Activated CD4-positive, alpha-beta T cell treated with anti-CD3 and anti-CD28 coated beads for 36 hours (primary cell): ENCODE data around the gene CELF2. TPM values are rescaled to one million over a fixed set of nuclear protein-coding genes. Genes with fewer than 3 reads are reported as not detected.

Source experiments
- ATAC-seq: fragments of 200-7000 bp; cut with Tn5 transposase; one replicate; pipeline ENCODE4 v1.10.0; 2021; ENCODE audit warnings: mild to moderate bottlenecking, moderate library complexity
- CTCF ChIA-PET: fragments of 350-600 bp; sonication (Branson Sonifier 250); formaldehyde crosslinking; loops from one replicate; lab custom pipeline; 2021; ENCODE audit warnings: antibody characterized with exemption; lab: Charles Lee
- POLR2A ChIA-PET: fragments of 350-600 bp; sonication (Branson Sonifier 250); formaldehyde crosslinking; loops from one replicate; lab custom pipeline; 2021; ENCODE audit warnings: antibody characterized with exemption, inconsistent platforms; lab: Charles Lee
- DNase-seq: peaks from one replicate; pipeline ENCODE4 v3.0.0-alpha.2; 2020
- H3K27ac Mint-ChIP-seq: one replicate; pipeline ENCODE4 v1.8.0; 2021; ENCODE audit warnings: mixed read lengths
- H3K27me3 Mint-ChIP-seq: one replicate; pipeline ENCODE4 v1.8.0; 2021; ENCODE audit warnings: mixed read lengths
- H3K36me3 Mint-ChIP-seq: one replicate; pipeline ENCODE4 v1.8.0; 2021; ENCODE audit warnings: low read depth, mixed read lengths
- H3K4me1 Mint-ChIP-seq: one replicate; pipeline ENCODE4 v1.8.0; 2021; ENCODE audit warnings: mixed read lengths
- H3K4me3 Mint-ChIP-seq: one replicate; pipeline ENCODE4 v1.8.0; 2021; ENCODE audit warnings: mild to moderate bottlenecking, moderate library complexity, mixed read lengths
- H3K9me3 Mint-ChIP-seq: one replicate; pipeline ENCODE4 v1.8.0; 2021; ENCODE audit warnings: low read depth, mixed read lengths
- intact Hi-C, 2 experiments: fragments of 100-400 bp; cut with DNase I in 1 of 2; cut with micrococcal nuclease in 1 of 2; formaldehyde crosslinking; loops; one replicate each; pipeline versions ENCODE4 v1.14.2 to v1.15.1; 2022 to 2024; cut with DNase I, micrococcal nuclease
- total RNA-seq, 2 experiments: library from RNA; stranded (reverse); gene quantifications; one replicate each; pipeline ENCODE4 v1.2.3, GENCODE V29; 2021

CELF2 gene
- total RNA-seq, 2 experiments from 2014 or later, result 102 to 119 TPM

GRCh38 chr10:11373717-11374171 lies 356.1 kb downstream of the CELF2 start:
- intact Hi-C loops, result no loop called here

GRCh38 chr10:11377267-11377666 lies 359.6 kb downstream of the CELF2 start:
- H3K9me3 Mint-ChIP-seq, result no peaks in the 10 kb centered on the region
- POLR2A ChIA-PET, result no interaction called here
- H3K27ac Mint-ChIP-seq, result no peak overlapping the region
- no peak overlapping the region for H3K4me3 Mint-ChIP-seq
- no peak for DNase-seq
- CTCF ChIA-PET, result no interaction called here
- intact Hi-C loops, result no loop called here
- no peak for ATAC-seq
- H3K36me3 Mint-ChIP-seq, result no peaks in the 10 kb centered on the region
- H3K4me1 Mint-ChIP-seq, result peaks cover 13% of the 10 kb centered on the region
- no peaks in the 10 kb centered on the region for H3K27me3 Mint-ChIP-seq

More at GRCh38 chr10:11373717-11374171, 356.1 kb downstream of the CELF2 start:
- DNase-seq (no peak), ATAC-seq (no peak)
- Mint-ChIP-seq H3K4me1 (no peaks in the 10 kb centered on the region), H3K27me3 (no peaks in the 10 kb centered on the region), H3K36me3 (no peaks in the 10 kb centered on the region), H3K27ac (no peak overlapping the region), H3K4me3 (no peak overlapping the region), H3K9me3 (no peaks in the 10 kb centered on the region)
- ChIA-PET CTCF (no interaction called here), POLR2A (no interaction called here)

GRCh38 chr10:11378835-11379234 lies 361.2 kb downstream of the CELF2 start:
- ChIA-PET POLR2A (no interaction called here), CTCF (interaction anchor here (0.9 kb wide), 1 partner anchor 9 kb away, joined by 3 read pairs; no protein-coding TSS in a partner anchor)
- H3K36me3 Mint-ChIP-seq, result no peaks in the 10 kb centered on the region

GRCh38 chr10:11379771-11380170 lies 362.1 kb downstream of the CELF2 start:
- Mint-ChIP-seq H3K36me3 (no peaks in the 10 kb centered on the region), H3K4me3 (no peak overlapping the region), H3K27me3 (no peaks in the 10 kb centered on the region), H3K27ac (no peak overlapping the region), H3K9me3 (no peaks in the 10 kb centered on the region), H3K4me1 (peaks cover 13% of the 10 kb centered on the region)
- DNase-seq, result no peak
- no peak for ATAC-seq
- ChIA-PET CTCF (no interaction called here), POLR2A (no interaction called here)
- intact Hi-C loops, result no loop called here

More at GRCh38 chr10:11378835-11379234, 361.2 kb downstream of the CELF2 start:
- Mint-ChIP-seq H3K9me3 (no peaks in the 10 kb centered on the region), H3K27me3 (no peaks in the 10 kb centered on the region), H3K4me1 (peaks cover 13% of the 10 kb centered on the region), H3K27ac (no peak overlapping the region), H3K4me3 (no peak overlapping the region)
- ATAC-seq, result no peak
- DNase-seq, result no peak
- intact Hi-C loops, result no loop called here

GRCh38 chr10:11381023-11381422 lies 363.4 kb downstream of the CELF2 start:
- ATAC-seq, result peak; percentile 95
- Mint-ChIP-seq H3K27me3 (no peaks in the 10 kb centered on the region), H3K4me1 (peaks cover 13% of the 10 kb centered on the region), H3K36me3 (no peaks in the 10 kb centered on the region), H3K27ac (no peak overlapping the region), H3K9me3 (no peaks in the 10 kb centered on the region), H3K4me3 (no peak overlapping the region)
- ChIA-PET CTCF (no interaction called here), POLR2A (no interaction called here)
- intact Hi-C loops, result no loop called here
- DNase-seq, result peak; percentile 65

- H3K9me3 Mint-ChIP-seq, result no peaks in the 10 kb centered on the region
- peaks cover 13% of the 10 kb centered on the region for H3K4me1 Mint-ChIP-seq
- no peak overlapping the region for H3K27ac Mint-ChIP-seq
- intact Hi-C loops, result no loop called here
- no peaks in the 10 kb centered on the region for H3K36me3 Mint-ChIP-seq
- no peaks in the 10 kb centered on the region for H3K27me3 Mint-ChIP-seq
- DNase-seq (no peak), ATAC-seq (no peak)
- POLR2A ChIA-PET, result no interaction called here
- H3K4me3 Mint-ChIP-seq, result no peak overlapping the region
- CTCF ChIA-PET, result no interaction called here
These were observed 363.8 kb downstream of the CELF2 start for GRCh38 chr10:11381511-11381910.

GRCh38 chr10:11382187-11382586 lies 364.5 kb downstream of the CELF2 start:
- Mint-ChIP-seq H3K4me3 (no peak overlapping the region), H3K27me3 (no peaks in the 10 kb centered on the region), H3K36me3 (no peaks in the 10 kb centered on the region), H3K4me1 (peaks cover 13% of the 10 kb centered on the region), H3K27ac (no peak overlapping the region), H3K9me3 (no peaks in the 10 kb centered on the region)
- ChIA-PET POLR2A (no interaction called here), CTCF (no interaction called here)
- DNase-seq (no peak), ATAC-seq (no peak)
- intact Hi-C loops, result no loop called here

- Mint-ChIP-seq H3K27ac (no peak overlapping the region), H3K27me3 (no peaks in the 10 kb centered on the region), H3K36me3 (no peaks in the 10 kb centered on the region), H3K4me1 (peaks cover 6% of the 10 kb centered on the region), H3K4me3 (no peak overlapping the region), H3K9me3 (no peaks in the 10 kb centered on the region)
- no peak for ATAC-seq
- intact Hi-C loops, result no loop called here
- ChIA-PET POLR2A (no interaction called here), CTCF (no interaction called here)
- no peak for DNase-seq
These were observed 368.4 kb downstream of the CELF2 start for GRCh38 chr10:11386044-11386443.
